Measurements from ENCODE around the gene GRIA4.

Gene GRIA4

DNA sequence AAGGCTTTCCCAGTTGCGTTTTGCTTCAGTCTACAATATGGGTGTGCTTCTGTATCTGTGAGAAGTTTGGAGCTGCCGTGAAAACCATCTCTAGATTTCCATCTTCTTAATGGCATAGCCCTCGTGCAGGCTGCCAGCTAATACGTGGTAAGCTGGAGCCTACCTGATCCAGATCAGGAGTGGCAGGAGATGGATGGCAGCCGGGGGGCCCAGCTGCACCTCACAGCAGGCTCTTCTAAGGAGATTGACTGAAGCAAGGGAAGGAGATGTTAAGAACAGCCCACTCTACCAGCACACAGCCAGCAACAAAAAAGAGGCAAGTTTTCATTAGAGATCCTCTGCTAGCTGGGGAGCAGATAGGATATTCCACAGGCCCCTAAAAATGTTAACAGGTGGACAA lies 296.6 kb downstream of the GRIA4 start:
- no peak overlapping the region for H3K4me3 ChIP-seq (ENCODE audit: low read depth, low read length)
- DNase-seq (ENCODE audit: low read depth), result no peak
- TF ChIP-seq, protein P1, sequence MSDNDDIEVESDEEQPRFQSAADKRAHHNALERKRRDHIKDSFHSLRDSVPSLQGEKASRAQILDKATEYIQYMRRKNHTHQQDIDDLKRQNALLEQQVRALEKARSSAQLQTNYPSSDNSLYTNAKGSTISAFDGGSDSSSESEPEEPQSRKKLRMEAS (IDR thresholded peaks at IDR 0.05; ENCODE audit: low read depth, low read length), result no peak
- TF ChIP-seq, protein P2, sequence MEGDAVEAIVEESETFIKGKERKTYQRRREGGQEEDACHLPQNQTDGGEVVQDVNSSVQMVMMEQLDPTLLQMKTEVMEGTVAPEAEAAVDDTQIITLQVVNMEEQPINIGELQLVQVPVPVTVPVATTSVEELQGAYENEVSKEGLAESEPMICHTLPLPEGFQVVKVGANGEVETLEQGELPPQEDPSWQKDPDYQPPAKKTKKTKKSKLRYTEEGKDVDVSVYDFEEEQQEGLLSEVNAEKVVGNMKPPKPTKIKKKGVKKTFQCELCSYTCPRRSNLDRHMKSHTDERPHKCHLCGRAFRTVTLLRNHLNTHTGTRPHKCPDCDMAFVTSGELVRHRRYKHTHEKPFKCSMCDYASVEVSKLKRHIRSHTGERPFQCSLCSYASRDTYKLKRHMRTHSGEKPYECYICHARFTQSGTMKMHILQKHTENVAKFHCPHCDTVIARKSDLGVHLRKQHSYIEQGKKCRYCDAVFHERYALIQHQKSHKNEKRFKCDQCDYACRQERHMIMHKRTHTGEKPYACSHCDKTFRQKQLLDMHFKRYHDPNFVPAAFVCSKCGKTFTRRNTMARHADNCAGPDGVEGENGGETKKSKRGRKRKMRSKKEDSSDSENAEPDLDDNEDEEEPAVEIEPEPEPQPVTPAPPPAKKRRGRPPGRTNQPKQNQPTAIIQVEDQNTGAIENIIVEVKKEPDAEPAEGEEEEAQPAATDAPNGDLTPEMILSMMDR (IDR thresholded peaks at IDR 0.05; ENCODE audit: low read depth, low read length), result no peak
- no peak for TF ChIP-seq POLR2A (IDR thresholded peaks at IDR 0.05; ENCODE audit: extremely low read depth, insufficient read length)
- TF ChIP-seq MYC (IDR thresholded peaks at IDR 0.05; ENCODE audit: low read depth, low read length), result no peak

DNA sequence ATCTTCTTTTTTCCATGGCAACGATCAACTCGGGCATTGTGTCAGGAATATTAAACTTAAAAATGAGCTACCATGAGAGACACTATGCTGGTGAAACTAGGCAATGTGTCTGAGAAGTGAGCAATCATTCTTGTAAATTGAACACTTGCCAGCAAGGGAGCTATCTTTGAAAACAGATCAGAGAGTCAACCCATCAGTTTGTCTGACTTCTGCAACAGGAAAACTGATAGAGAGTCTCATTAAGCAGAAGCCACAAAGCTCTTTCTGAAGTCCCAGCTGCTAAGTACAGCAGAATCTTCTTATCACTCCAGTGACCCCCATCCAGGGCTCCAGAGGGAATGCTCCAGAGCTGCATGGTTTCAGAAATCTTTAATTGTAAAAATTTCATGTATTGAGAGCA lies 297.4 kb downstream of the GRIA4 start:
- DNase-seq (ENCODE audit: low read depth), result no peak
- TF ChIP-seq MYC (IDR thresholded peaks at IDR 0.05; ENCODE audit: low read depth, low read length) (no peak), POLR2A (IDR thresholded peaks at IDR 0.05; ENCODE audit: extremely low read depth, insufficient read length) (no peak)
- TF ChIP-seq, protein P1 (IDR thresholded peaks at IDR 0.05; ENCODE audit: low read depth, low read length), result no peak
- TF ChIP-seq, protein P2 (IDR thresholded peaks at IDR 0.05; ENCODE audit: low read depth, low read length), result no peak
- no peak overlapping the region for H3K4me3 ChIP-seq (ENCODE audit: low read depth, low read length)

DNA sequence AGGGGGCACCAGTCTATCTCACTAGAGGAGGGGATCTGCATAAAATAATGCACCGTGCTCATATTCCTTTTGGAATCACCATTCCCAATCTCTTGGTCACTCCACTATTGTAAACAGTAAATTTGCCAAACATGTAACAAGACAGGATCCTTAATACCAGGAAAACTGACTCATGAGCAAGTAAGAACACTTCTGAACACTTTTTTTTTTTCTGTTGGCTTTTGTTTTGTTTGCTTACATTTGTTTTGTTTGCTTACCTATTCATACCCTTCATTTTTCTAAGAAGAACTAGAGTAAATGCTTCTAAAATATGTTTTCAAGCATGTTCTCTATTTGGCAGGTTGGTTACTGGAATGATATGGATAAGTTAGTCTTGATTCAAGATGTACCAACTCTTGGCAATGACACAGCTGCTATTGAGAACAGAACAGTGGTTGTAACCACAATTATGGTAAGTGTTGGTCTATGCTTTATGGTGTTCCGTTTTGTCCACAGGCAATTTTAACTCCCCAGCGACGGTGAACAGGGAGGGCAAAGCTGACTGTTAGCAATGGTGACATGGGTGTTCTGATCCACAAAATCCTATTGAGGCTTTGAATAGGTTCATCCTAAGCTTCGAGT lies 300.3 kb downstream of the GRIA4 start:
- TF ChIP-seq POLR2A (IDR thresholded peaks at IDR 0.05; ENCODE audit: extremely low read depth, insufficient read length) (no peak), MYC (IDR thresholded peaks at IDR 0.05; ENCODE audit: low read depth, low read length) (no peak)
- TF ChIP-seq, protein P2 (IDR thresholded peaks at IDR 0.05; ENCODE audit: low read depth, low read length), result no peak
- no peak for DNase-seq (ENCODE audit: low read depth)
- H3K4me3 ChIP-seq (ENCODE audit: low read depth, low read length), result no peak overlapping the region

DNA sequence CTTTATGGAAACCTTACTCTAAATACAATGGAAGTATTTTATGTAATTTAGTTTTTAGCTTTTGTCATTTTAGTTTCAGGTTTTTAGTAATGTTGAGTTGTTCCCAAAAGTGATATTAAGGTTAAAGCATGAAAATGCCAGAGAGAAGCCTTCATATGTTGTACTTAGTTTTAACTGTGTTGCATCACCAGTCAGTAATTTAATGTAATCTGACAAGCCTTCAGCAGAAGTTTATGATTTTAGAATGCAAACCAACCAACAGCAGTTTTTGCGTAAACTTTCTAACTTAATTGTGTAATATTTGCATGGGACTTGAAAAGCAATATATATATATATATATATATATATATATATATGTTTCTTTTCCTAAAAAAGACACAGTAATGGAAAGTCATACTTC lies 301.6 kb downstream of the GRIA4 start:
- no peak for TF ChIP-seq POLR2A (IDR thresholded peaks at IDR 0.05; ENCODE audit: extremely low read depth, insufficient read length)
- TF ChIP-seq, protein P2 (IDR thresholded peaks at IDR 0.05; ENCODE audit: low read depth, low read length), result no peak
- TF ChIP-seq MYC (IDR thresholded peaks at IDR 0.05; ENCODE audit: low read depth, low read length), result no peak
- TF ChIP-seq, protein P1 (IDR thresholded peaks at IDR 0.05; ENCODE audit: low read depth, low read length), result no peak
- no peak overlapping the region for H3K4me3 ChIP-seq (ENCODE audit: low read depth, low read length)
- DNase-seq (ENCODE audit: low read depth), result no peak

DNA sequence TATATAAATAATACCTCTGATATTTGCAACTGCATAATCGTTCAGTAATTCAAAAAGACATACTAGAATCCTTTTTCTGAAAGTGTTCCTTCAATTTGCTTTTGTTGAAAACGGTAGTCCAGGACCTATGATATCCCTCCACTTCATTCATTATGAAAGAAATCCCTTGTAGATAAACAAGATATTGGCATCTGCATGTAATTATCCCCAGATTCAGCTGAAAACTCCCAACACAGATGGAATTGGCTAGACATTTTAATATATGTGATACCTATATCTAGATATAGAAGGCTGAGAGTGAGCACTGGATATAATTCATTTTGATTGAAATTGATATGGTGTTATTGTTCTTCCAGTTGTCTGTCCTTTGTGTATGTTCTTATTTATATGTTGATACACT lies 302.8 kb downstream of the GRIA4 start:
- DNase-seq (ENCODE audit: low read depth), result no peak
- no peak overlapping the region for H3K4me3 ChIP-seq (ENCODE audit: low read depth, low read length)
- TF ChIP-seq, protein P2 (IDR thresholded peaks at IDR 0.05; ENCODE audit: low read depth, low read length), result no peak
- TF ChIP-seq POLR2A (IDR thresholded peaks at IDR 0.05; ENCODE audit: extremely low read depth, insufficient read length), result no peak
- TF ChIP-seq, protein P1 (IDR thresholded peaks at IDR 0.05; ENCODE audit: low read depth, low read length), result no peak
- no peak for TF ChIP-seq MYC (IDR thresholded peaks at IDR 0.05; ENCODE audit: low read depth, low read length)

DNA sequence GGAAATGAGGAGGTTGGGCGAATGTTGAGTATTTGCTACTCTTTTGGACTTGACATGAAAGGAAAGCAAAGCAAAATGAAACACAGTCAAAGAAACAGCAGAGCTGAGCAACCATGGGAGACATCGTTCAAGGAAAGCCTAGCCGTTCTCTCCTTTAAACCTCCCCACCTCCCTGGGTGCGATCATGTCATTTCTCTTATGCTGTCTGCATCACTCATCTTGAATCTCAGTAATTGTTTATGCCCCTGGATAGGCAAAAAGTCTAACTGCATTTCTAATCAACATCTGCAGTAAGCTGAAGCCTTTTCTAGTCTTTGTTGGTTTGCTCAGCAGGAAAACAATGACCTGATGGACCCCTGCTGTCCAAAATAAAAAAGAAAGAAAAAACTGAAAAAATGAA lies 305.1 kb downstream of the GRIA4 start:
- DNase-seq (ENCODE audit: low read depth), result no peak
- TF ChIP-seq MYC (IDR thresholded peaks at IDR 0.05; ENCODE audit: low read depth, low read length) (no peak), POLR2A (IDR thresholded peaks at IDR 0.05; ENCODE audit: extremely low read depth, insufficient read length) (no peak)
- TF ChIP-seq, protein P2 (IDR thresholded peaks at IDR 0.05; ENCODE audit: low read depth, low read length), result no peak
- TF ChIP-seq, protein P1 (IDR thresholded peaks at IDR 0.05; ENCODE audit: low read depth, low read length), result no peak
- no peak overlapping the region for H3K4me3 ChIP-seq (ENCODE audit: low read depth, low read length)

Measured in NB4 (cell line).